Stimulated activated CD8-positive, alpha-beta memory T cell treated with anti-CD3 and anti-CD28 coated beads, Interleukin-4, amount 100 ng/mL, for 1 hour (primary cell): ENCODE measurements around the gene HOXC10.

Experiments
- DNase-seq, 2 donors: peaks; one replicate each; pipeline ENCODE4 v3.0.0-alpha.2; 2020; ENCODE audit warnings: low read depth in 2 of 2, low spot score in 1 of 2

HOXC10 gene

DNA sequence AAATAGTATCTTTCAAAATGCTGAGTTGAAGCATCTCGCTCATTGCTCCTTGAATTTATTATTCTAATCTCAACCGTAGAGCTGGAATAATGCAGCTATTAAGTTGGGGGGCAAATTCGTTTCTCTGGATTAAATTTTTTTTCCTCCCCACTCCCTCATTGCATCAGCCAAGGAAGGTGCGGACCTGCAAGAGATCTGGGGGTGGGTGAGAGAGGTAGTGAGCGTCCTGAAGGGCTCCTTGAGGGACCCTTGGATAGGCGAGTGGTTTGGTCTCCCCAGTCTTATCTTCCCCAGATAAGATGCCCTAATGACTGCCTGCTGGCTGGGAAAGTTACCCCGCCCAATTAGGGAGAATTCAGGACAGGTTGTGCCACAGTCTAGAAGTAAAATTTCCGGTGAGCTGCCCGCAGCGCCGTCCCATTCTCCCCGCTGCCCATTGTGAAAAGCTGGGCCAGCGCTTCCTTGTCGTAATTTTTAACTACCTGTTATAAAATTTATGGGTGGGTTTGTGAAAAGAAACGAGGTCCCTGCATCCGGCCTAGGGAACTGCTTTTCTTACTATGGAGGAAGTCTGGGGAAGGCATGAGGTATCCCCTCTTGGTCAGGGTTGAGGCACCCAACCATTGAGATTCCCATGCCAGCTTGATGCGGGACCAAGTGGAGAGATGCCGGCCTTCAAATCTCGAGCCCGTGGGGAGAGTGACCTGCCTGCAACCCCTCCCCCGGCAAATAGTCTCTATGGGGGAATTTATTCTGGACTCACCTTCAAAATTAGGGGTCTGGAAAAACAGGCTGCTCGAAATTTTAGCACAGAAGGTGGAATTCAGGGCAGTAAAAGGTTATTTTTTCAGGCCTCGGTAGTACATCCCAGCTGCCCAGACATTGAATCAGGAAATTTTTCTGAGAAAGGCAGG lies 30.3 kb downstream of the HOXC10 start:
- DNase-seq = no peak

DNA sequence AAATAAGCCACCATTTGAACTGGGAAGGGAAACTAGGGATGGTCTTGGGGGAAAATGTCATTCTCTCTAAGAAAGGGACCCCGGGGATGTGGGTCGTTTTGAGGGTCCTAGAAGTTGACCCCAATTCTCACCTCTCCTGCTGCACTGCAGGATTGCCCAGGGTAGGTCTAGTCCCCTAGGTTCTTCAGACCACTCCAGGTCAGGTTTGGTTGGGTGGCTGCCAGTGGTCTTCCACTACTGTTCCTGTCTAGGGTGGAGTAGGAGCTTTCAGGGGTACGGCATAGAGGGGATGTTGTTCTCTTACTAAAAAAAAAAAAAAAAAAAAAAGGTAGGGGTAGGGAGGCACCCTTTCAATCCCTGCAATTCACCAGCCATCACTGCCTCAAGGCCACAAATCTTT lies 31.1 kb downstream of the HOXC10 start:
- no peak for DNase-seq

DNA sequence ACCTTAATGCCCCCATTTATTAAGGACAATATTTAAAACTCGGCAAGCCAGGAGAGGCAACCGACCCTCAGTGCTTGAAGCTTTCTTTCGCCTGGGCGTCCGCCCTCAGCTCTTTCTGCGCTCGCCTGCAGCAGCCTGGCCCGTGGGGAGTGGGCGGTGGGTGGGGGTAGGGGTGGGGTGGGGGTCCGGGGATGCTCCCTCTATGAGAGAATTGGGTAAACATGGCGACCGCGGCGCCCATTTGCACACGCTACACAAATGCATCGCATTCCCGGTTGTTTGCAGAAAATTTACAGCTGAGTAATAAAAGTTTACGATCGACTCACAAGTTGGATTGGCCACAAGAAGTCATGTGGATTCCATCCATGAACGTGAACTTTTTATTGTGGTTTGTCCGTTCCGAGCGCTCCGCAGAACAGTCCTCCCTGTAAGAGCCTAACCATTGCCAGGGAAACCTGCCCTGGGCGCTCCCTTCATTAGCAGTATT lies 31.6 kb downstream of the HOXC10 start:
- DNase-seq = no peak

DNA sequence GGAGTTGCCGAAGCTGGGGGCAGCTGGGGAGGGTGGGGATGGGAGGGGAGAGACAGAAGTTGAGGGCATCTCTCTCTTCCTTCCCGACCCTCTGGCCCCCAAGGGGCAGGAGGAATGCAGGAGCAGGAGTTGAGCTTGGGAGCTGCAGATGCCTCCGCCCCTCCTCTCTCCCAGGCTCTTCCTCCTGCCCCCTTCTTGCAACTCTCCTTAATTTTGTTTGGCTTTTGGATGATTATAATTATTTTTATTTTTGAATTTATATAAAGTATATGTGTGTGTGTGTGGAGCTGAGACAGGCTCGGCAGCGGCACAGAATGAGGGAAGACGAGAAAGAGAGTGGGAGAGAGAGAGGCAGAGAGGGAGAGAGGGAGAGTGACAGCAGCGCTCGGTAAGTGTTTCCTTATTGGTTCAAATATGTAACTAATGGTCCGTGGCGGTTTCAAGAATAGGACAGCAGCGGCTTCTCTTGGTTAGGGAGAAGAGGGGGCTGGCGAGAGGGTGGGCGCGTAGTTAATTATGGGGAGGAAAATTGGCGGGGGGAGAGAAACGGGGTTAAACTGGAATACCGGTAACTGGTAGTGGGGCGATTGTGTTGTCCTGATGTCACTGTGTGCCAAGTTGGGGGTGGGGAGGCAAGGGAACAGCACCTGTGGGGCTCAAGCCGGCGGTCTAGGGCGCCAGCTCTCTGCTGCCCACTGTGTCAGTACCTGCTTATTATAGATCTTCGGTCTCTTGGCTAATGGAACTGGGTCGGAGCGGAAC lies 32.3 kb downstream of the HOXC10 start:
- no peak for DNase-seq

DNA sequence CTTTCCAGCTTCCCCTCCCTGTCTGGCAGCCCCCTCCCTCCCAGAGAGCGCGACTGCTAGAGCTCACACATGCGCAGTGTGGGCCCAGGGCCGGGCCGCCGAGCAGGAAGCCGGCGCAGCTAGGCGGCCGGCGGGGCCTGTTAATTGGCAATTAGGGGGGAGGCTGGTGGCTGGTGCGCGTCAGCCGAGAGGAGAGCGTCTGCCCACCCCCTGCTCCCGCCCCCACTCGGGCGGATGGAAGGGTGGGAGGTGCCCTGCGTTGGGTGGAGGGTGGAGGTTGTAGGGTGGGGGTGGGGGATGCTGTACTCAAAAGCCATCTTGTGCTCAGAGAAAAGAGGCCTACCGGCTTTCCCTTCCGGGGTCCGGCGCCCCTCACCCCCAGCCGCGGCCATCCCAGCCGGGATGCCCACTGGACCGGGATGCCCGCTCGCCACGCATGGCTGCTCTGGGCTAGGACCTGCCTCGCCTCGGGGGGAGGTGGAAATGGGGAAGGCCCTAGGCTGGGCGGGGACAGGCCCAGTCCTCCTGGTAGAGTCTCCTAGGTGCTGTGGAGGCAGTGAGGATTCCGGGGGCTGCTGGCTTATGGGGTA lies 33.0 kb downstream of the HOXC10 start:
- DNase-seq = peak; percentile 26 to 55

DNA sequence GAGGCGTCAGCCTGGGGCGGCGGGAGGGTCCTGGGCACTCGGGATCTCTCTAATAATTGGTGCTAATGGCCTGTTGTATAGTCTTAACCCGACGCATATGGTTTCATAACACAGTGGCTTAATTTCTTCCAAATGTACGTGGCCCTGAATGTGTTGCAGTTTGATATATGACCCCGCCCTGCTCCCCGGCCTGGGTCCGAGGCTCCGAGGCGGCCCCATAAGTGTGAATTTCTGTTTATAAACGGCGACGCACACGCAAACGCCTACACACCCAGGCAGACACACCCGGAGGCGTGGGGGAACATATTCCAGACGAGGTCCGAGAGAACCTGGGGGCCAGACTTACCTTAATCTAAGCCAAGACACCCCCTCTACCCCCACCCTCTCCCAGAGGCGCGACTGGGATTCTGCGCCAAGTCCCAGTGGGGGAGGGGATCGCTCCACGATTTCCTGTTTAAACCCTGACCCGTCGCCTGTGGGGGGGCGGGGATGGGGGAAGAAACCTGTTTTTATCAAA lies 33.6 kb downstream of the HOXC10 start:
- DNase-seq = no peak

DNA sequence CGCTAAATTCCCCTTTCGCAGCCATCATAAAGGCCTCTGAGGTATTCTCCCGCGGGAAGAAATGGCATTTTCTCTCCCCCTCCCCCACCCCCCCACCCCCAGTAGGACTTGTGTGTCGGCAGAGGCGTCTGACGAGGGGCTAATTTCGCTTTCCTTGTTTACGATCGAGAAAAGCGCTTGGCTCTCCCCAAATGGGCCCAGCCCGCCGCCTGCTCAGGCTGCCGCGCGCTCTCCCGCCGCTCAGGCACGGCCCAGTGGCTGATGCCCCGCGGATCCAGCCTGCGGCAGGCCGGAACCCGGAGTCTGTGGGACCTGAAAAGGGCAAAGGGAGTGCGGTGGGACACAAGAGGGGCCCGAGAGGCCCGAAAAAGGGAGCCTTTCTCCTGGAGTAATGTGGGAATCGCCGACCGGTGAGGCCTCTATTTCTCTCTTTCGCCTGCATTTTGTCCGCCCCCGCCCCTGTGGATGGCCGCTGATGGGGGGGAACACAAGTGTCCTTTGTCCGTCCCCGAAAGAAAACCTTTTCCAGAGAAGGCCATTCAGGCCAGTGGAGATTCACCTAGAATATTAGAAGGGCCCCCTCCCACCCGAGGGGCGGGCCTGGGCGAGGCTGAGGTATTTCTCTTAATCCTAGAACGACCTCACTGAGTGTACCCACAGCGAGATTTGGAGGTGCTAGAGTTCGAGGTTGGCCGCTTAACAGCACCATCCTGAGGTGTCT lies 34.3 kb downstream of the HOXC10 start:
- DNase-seq = no peak

DNA sequence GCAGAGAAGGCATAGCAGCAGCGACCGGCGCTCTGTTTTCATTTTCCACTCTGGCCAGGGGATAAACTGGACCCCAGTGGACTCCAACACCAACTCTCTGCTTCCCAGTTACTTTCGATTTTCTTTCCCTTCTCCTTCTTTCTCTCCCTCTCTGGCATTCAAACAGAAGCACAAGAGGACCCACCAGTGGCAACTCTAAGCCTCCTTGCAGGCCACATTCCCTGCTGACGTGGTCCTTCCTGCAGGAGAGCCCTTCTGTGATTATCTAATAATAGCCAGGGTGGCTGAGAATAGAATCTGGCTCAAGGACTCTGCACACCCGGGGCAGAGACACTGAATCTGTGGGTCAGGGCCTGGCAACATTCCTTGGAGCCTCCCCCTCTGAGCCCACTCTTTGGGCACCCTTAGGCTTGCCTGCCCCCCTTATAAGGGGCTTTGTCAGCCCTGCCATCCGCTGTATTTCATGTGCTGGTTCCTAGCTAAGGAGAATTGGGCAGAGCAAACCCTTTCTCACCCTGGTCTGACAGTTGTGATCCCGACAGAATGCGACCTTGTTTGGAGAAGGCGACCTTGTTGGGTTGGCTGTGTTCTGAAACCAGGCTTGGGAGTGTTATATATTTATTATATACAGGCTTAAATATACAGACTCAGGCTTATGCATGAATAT lies 35.1 kb downstream of the HOXC10 start:
- no peak for DNase-seq

DNA sequence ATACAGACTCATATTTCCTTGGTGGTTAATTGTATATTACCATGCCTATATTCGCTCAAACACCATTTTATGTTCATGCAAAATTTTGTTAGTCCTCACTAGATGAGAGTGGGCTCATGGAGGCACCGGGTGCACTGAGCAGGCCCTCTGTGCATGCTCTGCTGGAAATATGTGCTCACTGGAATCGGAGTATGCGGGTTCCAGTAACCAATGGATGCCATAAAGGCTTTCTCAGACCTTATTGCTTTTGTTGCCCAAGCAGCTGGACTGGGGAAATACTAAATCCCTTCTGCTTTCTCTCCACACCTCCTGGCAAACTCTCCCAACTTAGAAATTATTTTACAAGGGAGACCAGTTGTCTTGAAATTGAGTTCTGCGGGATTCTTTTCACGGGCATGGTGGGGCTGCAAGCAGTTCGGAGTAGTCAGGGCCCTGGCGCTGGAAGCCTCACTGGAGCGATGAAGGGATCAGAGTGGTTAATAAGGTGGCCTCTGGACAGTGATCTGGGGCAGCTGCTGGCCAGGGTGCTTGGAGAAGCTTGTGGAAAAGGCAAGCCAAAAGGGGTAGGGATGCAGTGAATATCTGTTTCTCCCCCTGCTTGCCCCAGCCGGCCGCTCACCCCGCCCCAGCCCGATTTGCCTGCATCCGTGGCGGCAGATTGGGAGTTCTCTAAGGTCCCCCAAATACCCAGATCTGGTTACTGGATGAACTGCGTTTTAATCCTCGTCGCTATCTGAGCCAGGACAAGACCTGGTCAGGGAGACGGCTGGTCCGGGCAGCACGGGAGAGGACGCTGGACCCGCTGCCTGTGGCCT lies 35.9 kb downstream of the HOXC10 start:
- DNase-seq = no peak

DNA sequence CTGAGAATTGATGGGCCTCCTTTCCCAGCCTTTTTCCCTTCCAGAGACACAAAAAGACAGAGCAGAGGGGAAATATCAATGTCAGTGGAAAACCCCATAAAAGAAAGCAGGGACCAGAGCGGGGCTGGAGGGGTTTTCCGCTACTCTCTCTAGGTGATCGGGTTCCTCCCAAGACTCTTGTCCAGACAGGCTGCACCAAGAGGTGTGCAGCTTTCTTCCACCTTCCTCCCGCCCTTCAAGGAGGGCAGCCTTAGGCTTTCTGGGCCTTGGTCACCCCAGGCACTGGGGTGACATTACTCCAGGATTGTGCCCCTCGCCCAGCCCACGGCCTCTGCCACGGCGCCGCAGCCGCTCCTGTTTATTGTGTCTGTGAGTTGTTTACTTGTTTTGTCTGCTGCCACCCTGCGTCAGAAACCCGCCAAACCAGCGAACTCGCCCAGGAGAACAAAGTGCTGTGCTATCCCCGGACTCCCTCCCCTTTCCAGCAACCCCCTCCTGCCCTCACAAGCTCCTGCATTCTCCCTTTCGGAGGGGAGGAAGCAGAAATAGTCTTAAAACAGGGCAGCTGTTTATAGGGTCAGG lies 36.6 kb downstream of the HOXC10 start:
- DNase-seq = no peak

DNA sequence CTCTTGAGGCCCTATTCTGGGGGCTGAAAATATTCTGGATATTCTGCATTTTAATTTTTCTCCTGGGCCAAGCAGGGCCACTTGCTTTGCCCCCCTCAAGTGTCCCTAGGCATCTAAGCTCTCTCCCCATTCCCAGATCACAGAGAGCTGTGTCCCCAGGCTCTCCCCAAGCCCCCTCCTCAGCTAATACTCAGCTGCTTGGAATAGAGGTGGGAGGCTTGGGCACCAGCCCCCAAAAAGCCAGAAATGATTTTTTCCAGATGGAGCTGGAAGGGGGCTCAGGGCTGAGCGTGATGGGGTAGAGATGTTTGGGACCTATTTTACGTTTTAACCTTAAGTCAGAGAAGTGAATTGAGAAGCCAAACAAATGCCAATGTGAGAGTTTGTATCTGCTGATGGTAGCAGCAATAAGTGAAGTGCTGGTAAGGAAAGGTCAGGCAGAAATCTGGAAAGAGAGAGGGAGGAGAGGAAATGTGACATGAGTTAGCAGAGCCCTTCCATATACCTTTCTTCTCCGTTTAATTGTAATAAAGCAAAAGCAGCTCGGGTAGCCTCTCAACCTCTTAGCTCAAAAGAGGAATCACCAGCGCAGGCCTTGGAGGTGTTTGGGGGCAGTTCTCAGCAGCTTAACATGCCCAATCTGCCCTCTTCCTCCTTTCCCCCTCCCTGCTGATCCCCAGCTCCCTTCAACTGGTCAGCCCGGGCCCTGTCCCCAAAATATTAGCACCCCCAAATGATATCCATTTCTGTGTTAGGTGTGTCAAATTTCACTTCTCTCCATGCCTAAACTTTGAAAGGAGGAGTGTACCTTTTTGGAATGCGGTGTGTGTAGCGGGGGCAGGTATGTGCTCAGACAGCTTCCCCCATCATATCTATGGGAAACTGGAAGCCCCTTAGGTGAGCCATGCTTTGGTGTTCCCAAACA lies 38.3 kb downstream of the HOXC10 start:
- no peak for DNase-seq

DNA sequence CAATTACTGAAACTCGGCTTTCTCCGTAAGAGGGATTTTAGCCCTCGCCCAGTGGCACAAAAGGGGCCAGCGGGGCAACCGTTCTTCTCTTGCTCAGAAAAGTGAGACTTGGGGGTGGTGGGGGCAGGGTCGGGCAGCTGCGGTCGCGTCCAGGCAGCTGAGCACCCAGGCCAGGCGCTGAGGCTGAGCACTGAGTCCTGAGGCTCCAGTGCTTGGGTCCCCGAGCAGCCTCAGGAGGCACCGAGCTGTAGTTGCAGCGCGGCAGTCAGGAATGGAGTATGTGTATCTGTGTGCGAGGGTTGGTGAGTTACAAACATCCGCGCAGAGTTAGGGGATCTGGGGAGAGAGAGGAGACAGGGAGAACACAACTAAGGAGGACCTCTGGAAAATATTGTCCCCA lies 39.2 kb downstream of the HOXC10 start:
- no peak for DNase-seq

DNA sequence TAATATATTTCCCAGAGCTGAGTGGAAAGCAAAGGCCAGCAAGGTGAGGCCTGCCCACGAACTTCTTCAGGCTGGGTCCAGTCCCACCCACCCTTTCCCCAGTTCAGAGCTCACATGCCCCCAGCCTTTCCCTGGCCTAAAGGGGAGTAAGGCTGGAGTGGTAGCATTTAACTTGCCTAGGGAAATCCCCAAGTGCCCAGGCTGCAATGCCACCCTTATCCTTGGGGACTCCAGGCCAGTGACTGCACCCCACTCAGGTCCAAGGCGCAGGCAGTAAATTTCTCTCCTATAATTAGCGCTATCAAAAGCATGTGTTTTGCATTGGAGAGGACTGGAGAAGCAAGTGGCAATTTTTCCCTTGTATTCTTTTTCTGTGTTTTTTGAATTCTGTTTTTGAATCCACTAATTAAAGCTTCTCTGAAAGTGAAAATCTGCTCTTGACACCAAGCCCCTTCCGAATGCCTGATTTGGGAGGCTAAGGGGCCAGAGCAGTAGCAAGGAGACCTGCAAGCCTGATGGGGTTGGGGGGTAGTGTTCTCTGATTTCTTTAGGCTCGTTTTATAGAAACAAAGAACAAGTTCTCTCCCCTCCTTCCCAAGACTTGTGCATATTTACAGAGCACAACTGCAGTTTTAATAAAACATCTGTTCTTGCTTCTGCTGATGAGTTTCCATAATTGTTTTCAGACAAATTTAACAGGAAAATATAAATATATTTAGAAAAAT lies 39.8 kb downstream of the HOXC10 start:
- no peak for DNase-seq

DNA sequence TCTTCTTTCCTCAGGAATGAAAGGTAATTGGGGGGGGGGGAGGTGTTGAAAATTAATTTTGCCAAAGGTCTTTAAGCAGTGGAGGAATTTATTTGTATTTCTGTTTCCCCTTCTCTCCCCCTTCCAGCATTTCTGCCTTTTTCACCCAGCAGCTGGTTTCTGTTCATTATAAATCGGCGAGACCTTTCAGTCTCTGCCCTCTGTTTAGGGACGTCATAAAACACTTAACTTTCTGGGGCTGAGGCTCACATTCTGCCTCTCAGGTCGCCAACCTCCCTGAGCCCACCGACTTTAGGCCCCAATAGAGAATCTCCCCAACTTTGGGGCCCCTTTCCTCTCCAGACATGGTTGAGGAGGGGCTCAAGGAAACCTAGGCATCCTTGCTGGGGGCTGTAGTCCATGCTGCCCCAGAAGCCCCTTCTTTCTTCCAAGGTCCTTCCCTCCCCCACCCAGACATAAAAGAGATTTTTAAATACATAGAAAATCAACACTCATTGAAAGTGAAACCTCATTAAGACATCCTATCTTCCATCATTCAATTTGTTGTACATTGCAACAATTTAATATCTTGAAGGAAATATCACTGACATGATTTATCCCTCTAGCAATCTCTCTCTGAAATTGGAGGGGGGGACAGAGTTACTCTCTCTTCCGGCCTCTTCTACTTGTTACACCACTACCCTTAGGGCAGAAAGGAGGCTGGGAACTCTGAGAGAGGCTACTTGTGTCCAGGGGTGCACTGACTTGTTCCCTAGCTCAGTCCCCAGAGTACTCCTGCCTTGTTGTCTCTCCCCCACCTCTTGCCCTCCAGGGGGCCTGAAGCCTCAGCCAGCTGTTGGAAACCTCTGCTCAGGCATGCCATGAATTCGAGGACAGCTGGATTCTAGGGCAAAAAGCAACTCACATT lies 40.8 kb downstream of the HOXC10 start:
- no peak for DNase-seq

DNA sequence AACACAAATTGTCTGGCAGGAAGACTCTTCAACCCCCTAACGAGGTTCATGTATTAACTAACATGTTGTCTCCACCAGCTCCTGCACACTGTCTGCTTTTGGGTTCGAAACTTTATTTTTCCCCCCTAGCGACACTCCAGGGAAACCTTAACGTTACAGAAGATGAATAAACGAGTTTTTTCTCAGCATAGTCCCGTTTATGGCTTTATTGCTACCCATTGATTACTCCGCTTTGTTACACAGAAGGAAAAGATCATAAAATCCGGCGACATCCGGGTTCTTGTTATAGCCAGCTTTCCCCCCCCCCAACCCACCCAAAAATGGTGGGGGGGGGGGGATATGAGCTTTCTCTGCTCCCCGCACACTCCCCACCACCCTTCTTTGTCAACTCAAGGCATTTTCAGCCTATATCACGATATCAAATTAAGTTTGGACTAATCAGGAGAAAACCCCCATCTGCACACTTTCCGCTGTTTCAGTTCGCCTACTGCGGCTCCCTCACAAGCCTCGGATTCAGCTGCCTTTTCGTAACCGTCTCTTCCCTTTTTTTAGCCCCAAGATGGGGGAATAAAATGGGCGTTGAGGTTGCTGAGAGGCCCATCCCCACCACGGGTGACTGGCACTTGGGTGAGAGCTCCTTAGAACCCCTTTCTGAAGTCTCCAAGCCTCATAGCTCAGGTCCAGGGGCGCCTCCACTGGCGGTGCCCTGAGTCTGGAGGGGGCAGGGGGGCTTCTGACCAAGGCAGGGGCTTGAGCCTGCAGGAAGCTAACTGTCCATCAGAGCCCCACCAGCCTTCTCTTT lies 41.9 kb downstream of the HOXC10 start:
- no peak for DNase-seq

DNA sequence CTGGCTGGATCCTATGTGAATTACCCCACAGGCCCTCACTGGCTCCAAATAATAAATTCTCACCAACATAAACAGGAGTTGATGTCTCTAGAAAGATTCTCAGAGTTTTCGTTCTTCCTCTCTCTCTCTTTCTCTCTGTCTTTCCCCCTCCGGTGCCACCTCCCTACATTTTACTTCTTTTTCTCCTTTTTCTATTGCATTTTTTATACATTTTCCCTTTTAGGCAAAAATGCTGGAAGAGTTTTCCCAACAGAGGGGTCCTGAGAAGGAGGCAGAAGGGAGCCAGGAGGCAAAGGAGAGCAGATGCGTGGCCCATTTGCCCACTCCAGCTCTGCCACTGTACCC lies 42.5 kb downstream of the HOXC10 start:
- DNase-seq = no peak
